NAMALWA (cell line): ENCODE data around the gene RTP3.
"Not testable (repeated sequence)": the region's sequence is repeated elsewhere in the genome, so short reads cannot be mapped to it uniquely, and the experiment has no call there.

Source experiments
- DNase-seq: peaks from one replicate; pipeline ENCODE4 v3.0.0-alpha.2; 2015; ENCODE audit warnings: low spot score

RTP3 gene

DNA sequence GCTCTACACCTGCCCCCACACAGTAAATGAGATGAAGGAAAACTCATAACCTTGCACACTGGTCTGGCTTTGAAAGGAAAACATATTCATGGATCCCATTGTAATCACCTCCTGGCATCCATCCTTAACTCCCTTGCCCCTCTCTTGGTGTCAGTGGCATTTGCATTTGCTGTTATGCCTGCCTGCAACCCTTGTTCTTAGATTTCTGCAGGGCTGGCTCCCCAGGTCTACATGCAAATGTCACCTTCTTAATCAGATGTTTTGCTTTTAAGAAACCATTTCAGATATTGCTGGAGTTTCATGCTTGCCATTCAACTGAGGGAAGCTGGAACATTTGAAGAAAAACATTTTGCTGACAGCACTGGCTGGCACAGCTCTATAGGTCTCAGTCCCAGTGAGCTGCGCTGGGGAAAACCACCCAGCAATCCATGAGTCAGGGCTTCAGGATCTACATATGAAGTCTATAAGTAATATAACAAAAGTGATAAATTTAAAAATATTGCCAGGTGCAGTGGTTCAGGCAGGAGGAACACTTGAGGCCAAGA is 49.2 kb downstream of the RTP3 start:
- DNase-seq: no peak

DNA sequence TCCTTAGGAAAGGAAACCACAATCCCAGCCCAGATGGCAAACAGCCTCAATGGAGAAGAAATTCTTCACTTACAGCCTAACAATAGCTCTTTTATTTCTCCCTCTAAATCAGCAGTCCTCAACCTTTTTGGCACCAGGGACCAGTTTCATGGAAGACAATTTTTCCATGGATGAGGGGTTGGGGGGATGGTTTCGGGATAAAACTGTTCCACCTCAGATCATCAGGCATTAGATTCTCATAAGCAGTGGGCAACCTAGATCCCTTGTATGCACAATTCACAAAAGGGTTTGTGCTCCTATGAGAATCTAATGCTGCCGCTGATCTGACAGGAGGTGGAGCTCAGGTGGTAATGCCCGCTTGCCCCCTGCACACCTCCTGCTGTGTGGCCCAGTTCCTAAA is 50.8 kb downstream of the RTP3 start:
- DNase-seq: not testable (repeated sequence)

DNA sequence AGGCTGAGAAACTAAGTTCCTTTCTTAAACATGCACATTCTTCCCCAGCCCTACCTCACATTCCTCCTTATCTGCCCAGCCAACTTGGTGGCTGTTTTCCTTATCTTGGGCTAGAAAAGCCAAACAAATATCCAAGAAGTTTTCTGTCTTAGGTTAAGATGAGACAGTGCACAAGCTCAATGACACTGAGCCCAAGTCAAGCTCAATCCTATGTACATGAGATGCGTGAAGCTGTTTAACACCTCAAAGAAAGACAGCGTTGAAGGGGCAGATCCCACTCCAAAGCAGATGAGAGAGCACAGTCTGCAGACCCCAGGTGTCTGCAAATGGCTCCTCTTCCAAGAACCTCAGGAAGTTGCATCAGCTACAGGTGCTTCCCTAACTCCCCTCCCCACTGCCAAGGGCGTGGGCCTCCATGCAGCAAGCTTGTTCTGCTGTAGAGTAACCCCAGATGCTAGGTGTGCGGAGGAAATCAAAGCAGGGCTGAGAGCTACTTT is 51.7 kb downstream of the RTP3 start:
- DNase-seq: peak; percentile 38

DNA sequence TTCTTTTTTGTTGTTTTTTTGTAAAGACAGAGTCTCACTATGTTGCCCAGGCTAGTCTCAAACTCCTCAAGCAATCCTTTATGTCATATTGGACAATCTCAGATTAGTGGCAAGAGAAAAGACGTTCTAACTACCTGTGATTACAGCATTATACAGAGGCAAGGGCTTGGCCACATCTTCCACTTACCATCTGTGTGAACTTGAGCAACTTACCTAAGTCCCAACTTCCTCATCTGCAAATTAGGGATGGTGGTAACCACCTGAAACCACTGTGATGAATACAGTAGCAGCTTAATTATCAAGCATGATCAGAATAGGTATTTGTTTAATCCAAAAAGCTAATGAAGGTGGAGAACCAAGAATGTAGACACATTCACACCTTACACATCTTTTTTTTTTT is 52.2 kb downstream of the RTP3 start:
- no peak for DNase-seq
